Measurements from ENCODE around the gene ATRIP. TPM values are rescaled to one million over a fixed set of nuclear protein-coding genes. Genes with fewer than 3 reads are reported as not detected.

Gene ATRIP
- total and polyA plus RNA-seq, 7 donors = 1.8 to 9.4 (median 5.1) TPM

- WGBS, 2 donors = 96% methylated on average over 17 of the region's 17 CpGs
- Histone ChIP-seq H3K27me3 (no peaks in the 10 kb centered on the region), H3K36me3 (peaks cover 18 to 46% (median 29%) of the 10 kb centered on the region in 4 donors), H3K9me3 (no peaks in the 10 kb centered on the region), H3K4me1 (peaks cover 0 to 48% (median 44%) of the 10 kb centered on the region in 4 donors), H3K4me3 (no peak overlapping the region), H3K27ac (peak overlapping the region; percentile 99 to 100 (median 99))
- no peak for TF ChIP-seq EP300 (IDR thresholded peaks at IDR 0.05)
- no peak for TF ChIP-seq POLR2AphosphoS5 (IDR thresholded peaks at IDR 0.05)
- no peak for TF ChIP-seq CTCF (IDR thresholded peaks at IDR 0.05)
- no peak for TF ChIP-seq POLR2A (IDR thresholded peaks at IDR 0.05)
- peak; percentile 75 for DNase-seq
- intact Hi-C loops (cut with DNase I) = loop anchor here (1.0 to 2.0 kb wide), 2 partner anchors 84 to 144 kb away; partner anchors contain the start of gene UQCRC1
These were observed 18.2 kb downstream of the ATRIP start for GRCh38 chr3:48464713-48465221.

GRCh38 chr3:48465237-48465530, 18.6 kb downstream of the ATRIP start:
- Histone ChIP-seq H3K9me3 (no peaks in the 10 kb centered on the region), H3K27me3 (no peaks in the 10 kb centered on the region), H3K4me3 (peak overlapping the region in 1 of 4 donors; percentile 40), H3K4me1 (peaks cover 0 to 52% (median 48%) of the 10 kb centered on the region in 4 donors), H3K36me3 (peaks cover 15 to 46% (median 25%) of the 10 kb centered on the region in 4 donors), H3K27ac (peak overlapping the region; percentile 99 to 100 (median 99))
- intact Hi-C loops (cut with DNase I) = loop anchor here (1.0 to 2.0 kb wide), 2 partner anchors 83 to 144 kb away; partner anchors contain the start of gene UQCRC1
- TF ChIP-seq POLR2A (IDR thresholded peaks at IDR 0.05) (no peak), CTCF (IDR thresholded peaks at IDR 0.05) (peak in 2 of 4 experiments; percentile 74 to 78), POLR2AphosphoS5 (IDR thresholded peaks at IDR 0.05) (no peak), EP300 (IDR thresholded peaks at IDR 0.05) (no peak)
- no peak for DNase-seq
- WGBS, 2 donors = 8 to 47% methylated on average over 7 of the region's 7 CpGs

GRCh38 chr3:48465531-48466378, 19.2 kb downstream of the ATRIP start:
- 5 to 6% methylated on average over 21 of the region's 21 CpGs for WGBS, 2 donors

More at GRCh38 chr3:48465531-48466378, 19.2 kb downstream of the ATRIP start:
- intact Hi-C loops (cut with DNase I) = loop anchor here (1.0 to 2.0 kb wide), 3 partner anchors 37 to 143 kb away; partner anchors contain the start of gene UQCRC1
- peaks cover 9 to 43% (median 19%) of the 10 kb centered on the region in 4 donors for H3K36me3 ChIP-seq
- peak in 2 of 4 experiments; percentile 63 to 66 for TF ChIP-seq CTCF (IDR thresholded peaks at IDR 0.05)
- peak; percentile 80 to 95 (median 90) for TF ChIP-seq POLR2AphosphoS5 (IDR thresholded peaks at IDR 0.05)
- peak; percentile 76 to 78 for TF ChIP-seq POLR2A (IDR thresholded peaks at IDR 0.05)
- peak in 1 of 4 donors; percentile 61 for TF ChIP-seq EP300 (IDR thresholded peaks at IDR 0.05)
- no peaks in the 10 kb centered on the region for H3K27me3 ChIP-seq
- H3K27ac ChIP-seq = peak overlapping the region; percentile 99 to 100 (median 99)
- H3K4me3 ChIP-seq = peak overlapping the region; percentile 40 to 55 (median 50)
- peaks cover 0 to 58% (median 54%) of the 10 kb centered on the region in 4 donors for H3K4me1 ChIP-seq
- peak; percentile 100 for DNase-seq
- H3K9me3 ChIP-seq = no peaks in the 10 kb centered on the region

Data from sigmoid colon (tissue), 7 donors.